IPS-NIHi11 (cell line): Measurements from ENCODE around the gene B3GNT3.

Experiments
- DNase-seq: peaks from one replicate; pipeline ENCODE4 v3.0.0; 2012; ENCODE audit warnings: mixed read lengths, low spot score

Gene B3GNT3

GRCh38 chr19:17834350-17835181, 39.6 kb downstream of the B3GNT3 start:
- DNase-seq: no peak

- DNase-seq: no peak
These were observed 40.5 kb downstream of the B3GNT3 start for GRCh38 chr19:17835182-17836006.

GRCh38 chr19:17836530-17836929, 41.6 kb downstream of the B3GNT3 start:
- no peak for DNase-seq

GRCh38 chr19:17837972-17838371, 43.0 kb downstream of the B3GNT3 start:
- no peak for DNase-seq

- no peak for DNase-seq
These were observed 45.1 kb downstream of the B3GNT3 start for GRCh38 chr19:17840019-17840418.

GRCh38 chr19:17841371-17841809, 46.5 kb downstream of the B3GNT3 start:
- DNase-seq: no peak

GRCh38 chr19:17841810-17842662, 47.1 kb downstream of the B3GNT3 start:
- DNase-seq: peak; percentile 97

- no peak for DNase-seq
These were observed 47.8 kb downstream of the B3GNT3 start for GRCh38 chr19:17842663-17843291.

- no peak for DNase-seq
These were observed 48.4 kb downstream of the B3GNT3 start for GRCh38 chr19:17843292-17843827.

- no peak for DNase-seq
These were observed 49.1 kb downstream of the B3GNT3 start for GRCh38 chr19:17843908-17844490.

- DNase-seq: no peak
These were observed 51.2 kb downstream of the B3GNT3 start for GRCh38 chr19:17846146-17846545.

- peak; percentile 91 for DNase-seq
These were observed 52.8 kb downstream of the B3GNT3 start, which contains the start of gene JAK3 for GRCh38 chr19:17847538-17848366. Gene JAK3 (minus strand): TSS chr19:17847982. CDS start chr19:17844417, 3,565 bp downstream.

- no peak for DNase-seq
These were observed 53.8 kb downstream of the B3GNT3 start for GRCh38 chr19:17848595-17849292.

GRCh38 chr19:17854061-17854460, 59.1 kb downstream of the B3GNT3 start:
- no peak for DNase-seq

GRCh38 chr19:17855280-17856152, 60.6 kb downstream of the B3GNT3 start:
- peak; percentile 84 for DNase-seq

GRCh38 chr19:17859533-17860330, 64.8 kb downstream of the B3GNT3 start, which contains the start of gene RPL18A:
Gene RPL18A (plus strand): TSS chr19:17859910. CDS start chr19:17859957, 47 bp downstream.
- peak; percentile 93 for DNase-seq

GRCh38 chr19:17860331-17860992, 65.5 kb downstream of the B3GNT3 start:
- no peak for DNase-seq
